NK-92 (cell line): ENCODE measurements around the gene HRH3.

Experiments used
- DNase-seq: peaks from one replicate; lab custom pipeline; 2025; ENCODE audit not compliant: unreplicated experiment; lab: John Stamatoyannopoulos, UW

HRH3 gene

GRCh38 chr20:62216636-62217566 lies 3.2 kb downstream of the HRH3 start:
- no peak for DNase-seq

DNA sequence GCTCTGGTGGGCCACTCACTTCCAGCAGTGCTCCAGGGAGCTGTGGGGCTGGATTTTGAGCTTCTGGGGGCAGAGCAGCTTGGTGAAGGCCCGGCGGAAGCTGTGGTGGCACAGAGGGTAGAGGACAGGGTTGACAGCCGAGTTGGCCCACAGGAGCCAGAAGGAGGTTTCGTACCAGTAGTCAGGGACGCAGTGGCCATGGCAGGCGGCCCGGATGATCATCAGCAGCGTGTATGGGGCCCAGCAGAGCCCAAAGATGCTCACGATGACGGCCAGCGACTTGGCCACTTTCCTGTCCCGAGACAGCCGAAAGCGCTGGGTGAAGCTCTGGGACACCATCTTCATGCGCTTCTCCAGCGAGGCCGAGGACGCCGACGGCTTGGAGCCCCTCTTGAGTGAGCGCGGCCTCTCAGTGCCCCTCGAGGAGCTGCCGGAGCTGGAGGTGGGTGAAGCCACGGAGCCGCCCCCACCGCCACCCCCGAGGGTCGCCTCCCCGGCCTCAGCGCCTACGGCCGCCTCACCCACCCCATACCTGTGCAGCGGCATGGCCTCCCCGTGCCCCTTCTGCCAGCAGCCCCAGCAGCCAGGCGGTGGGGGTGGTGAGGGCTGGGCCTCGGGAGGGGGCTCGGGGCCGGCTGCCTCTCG lies 4.0 kb downstream of the HRH3 start:
- DNase-seq: no peak

- DNase-seq: no peak
These were observed 4.8 kb downstream of the HRH3 start for GRCh38 chr20:62215020-62215990.

DNA sequence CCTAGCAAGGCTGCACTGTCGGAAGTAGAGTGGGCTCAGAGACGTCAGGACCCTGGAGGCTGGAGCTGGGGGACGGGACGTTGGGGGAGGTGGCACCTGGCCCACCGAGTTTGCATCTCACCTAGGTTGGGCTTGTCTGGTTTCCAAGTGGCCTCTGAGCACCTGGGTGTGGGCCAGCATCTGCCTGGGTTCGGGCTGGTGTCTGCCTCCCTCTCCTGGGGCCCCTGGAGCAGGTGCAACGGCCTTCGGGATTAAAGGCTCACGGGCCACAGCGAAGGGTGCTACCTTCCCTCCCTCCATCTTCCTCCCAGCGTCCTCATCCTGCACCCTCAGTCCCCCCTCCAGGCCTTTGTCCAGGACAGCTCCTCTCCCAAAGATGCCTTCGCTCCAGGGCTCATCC lies 6.0 kb downstream of the HRH3 start:
- no peak for DNase-seq

GRCh38 chr20:62212299-62212698 lies 7.8 kb downstream of the HRH3 start:
- no peak for DNase-seq

DNA sequence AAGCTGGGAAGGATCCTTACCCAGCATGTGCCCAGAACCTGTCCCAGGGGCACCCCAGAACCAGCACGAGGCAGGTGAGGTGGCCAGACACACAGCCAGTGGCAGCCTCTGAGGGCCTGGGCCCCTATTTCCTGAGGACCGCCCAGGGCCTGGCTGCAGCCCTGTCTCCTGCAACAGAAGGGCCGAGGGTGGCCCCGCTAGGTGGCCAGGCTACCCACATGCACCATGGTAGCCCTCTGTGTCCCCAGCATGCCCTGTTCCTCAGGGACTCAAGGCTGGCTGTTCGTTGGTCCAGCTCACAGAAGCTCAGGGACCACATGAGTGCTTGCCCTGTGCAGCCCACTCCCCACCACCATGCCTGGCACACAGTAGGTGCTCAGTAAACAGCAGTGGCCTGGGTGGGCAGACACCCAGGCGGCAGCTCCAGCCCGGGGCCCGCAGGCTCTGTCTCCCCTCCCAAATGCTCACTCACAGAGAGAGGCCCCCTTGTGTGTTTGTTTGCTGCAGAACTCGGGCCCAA lies 8.2 kb downstream of the HRH3 start:
- DNase-seq: no peak

- DNase-seq: no peak
These were observed 8.9 kb downstream of the HRH3 start for GRCh38 chr20:62211216-62211615.

- DNase-seq: no peak
These were observed 9.6 kb downstream of the HRH3 start for GRCh38 chr20:62210496-62210855.

GRCh38 chr20:62209850-62210495 lies 10.1 kb downstream of the HRH3 start:
- no peak for DNase-seq

DNA sequence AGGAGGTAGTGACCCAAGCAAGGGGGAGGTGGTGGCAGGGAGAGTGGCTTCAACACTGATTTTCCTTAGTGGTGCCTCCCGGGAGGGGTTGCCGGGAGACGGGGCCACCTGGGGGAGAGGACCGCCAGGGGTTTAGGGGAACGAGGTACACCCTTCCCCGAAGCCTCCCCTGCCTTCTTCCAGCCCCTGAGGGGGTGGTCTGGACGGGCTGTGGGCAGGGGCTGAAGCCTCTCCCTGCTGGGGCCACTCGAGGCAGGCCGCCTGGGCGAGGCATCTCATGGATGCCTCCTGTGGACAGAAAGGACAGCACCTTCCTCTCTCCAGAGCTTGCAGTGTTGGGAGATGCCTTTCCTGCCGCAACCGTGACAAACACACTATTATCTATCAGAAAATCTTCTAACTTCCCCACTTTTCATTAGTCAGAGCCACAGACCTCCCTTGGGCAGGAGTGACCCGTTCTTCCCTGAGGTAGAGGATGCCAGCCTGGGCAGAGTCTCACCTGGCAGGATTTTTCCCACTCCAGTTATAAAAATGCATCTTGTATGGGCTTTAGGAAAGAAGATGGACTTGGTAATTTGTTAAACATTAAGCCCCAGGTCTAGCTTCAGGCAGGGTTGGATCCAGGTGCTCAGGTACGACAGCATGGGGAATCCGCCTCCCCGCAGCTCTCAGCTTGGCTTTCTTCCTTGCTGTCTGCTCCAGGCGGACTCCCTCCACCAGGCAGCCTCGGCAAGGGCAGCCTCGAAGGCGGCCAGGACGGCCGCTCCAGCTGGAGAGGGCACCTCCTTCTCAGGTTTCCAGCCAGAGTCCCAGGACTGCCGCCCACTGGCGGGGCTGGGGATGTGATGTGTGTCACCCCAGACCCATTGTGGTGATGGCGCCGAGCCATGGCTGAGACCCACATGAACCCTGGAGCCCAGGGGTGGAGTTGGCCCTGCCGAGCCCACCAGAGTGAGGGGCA lies 11.0 kb downstream of the HRH3 start:
- no peak for DNase-seq

DNA sequence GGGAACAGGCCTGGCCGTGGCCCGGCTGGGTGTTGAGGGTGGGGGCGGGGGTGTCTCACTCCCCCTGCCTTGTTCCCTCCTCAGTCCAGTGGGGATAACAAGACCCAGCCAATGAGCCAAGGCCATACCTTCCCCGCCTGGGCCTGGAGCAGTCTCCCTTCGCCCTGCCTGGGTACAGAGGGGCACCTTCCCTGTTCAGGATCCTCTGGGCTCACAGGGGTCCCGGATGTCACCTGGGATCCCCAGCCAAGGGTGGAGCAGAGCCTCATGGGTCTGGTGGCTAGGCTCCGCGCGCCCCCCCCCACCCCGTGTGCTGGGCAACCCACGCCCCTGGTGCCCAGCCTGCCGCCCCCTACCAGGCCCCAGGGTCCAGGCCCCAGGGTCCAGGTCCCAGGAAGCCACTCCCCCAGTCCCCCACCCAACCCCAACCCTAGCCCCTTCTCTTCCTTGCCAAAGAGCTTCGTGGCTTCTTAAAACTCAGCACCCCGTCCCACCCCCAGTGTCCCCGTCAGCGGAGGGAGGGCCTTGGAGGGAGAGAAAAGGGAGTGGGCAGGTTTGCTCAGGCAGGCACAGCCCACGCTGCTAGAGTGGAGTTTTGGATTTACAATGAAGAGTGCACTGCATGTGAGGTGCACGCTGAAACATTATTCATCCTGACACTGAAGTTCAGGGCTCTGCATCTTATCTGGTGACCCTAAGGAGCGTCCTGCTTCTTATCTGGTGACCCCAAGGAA lies 11.8 kb downstream of the HRH3 start:
- DNase-seq: no peak

DNA sequence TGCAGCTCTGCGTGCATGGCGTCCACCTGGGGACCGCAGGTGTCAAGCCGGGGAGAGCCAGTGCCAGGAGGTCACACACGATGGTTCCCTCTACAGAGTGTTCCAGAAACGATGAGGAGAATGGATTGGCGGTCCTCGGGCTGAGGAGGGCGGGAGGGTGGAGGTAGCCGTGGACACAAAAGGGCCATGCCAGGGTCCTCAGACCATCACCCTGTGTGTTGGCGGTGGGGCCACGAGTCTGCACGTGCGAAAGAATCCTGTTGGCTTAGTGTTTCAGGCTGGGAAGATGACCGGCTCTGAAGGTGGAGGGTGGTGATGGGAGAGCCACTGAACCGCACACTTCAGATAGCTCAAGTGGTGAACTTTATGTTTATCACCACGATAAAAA lies 13.7 kb downstream of the HRH3 start:
- no peak for DNase-seq

DNA sequence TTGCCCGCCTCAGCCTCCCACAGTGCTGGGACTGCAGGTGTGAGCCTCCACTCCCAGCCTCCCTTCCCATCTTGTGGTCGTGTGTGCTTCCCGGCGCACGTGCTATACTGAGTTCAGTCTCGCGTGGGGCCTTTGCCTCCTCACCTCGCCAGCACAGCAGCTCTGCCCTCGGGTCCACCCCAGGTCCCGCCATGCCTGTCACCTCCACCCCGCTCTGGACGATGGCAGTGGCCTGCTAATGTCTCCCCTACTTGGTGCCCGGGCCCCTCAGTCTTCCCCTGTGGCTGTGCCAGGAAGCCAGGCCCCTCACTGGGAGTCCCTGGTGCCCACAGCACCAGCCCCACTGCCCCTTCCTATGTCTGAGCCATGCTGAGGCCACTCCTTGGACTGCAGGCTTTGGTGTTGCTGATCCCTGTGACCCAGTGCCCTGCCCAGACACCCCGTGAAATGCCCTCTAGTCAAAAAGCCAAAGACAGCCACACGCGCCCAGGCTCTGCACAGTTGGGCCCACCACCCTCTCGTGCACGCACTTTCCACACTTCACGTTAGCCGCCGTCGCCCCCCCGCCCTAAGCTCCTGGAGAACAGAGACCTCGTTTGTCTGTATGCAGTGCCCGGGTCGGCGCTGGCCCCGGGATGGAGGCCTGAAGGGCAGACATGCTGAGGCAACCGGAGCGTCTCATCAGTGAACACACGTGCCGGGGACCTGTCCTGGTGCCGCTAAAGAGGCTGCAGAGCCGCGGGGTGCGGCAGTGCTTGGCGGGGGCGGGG lies 14.3 kb downstream of the HRH3 start:
- DNase-seq: no peak

DNA sequence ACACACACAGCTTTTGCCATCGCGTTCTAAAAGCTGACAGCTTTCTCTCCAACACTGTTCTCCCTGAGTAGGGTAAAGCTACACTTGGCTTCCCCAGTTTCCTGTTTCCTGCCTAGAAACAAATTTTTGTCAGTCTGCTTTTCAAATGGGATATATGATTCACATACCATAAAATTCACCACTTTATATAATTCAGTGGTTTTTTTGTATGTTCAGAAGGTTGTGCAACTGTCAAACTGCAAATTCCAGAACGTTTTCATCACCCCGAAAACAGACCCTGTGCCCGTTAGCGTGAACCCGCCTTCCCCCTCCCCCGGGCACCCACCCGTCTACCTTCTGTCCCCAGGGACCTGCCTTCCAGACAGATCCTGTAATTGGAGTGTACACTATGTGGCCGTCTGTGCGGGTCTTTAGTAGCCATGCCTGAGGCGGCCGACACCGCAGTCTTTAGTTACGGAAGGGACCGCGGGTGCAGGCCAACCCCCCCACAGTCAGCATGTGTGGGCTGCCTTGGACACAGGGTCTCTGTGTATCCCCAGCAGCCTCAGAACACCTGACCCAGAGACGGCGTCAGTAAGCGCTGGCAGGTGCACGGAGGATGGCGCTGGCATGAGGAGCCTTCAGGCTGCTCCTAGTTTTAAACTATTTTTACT lies 16.6 kb downstream of the HRH3 start:
- no peak for DNase-seq

DNA sequence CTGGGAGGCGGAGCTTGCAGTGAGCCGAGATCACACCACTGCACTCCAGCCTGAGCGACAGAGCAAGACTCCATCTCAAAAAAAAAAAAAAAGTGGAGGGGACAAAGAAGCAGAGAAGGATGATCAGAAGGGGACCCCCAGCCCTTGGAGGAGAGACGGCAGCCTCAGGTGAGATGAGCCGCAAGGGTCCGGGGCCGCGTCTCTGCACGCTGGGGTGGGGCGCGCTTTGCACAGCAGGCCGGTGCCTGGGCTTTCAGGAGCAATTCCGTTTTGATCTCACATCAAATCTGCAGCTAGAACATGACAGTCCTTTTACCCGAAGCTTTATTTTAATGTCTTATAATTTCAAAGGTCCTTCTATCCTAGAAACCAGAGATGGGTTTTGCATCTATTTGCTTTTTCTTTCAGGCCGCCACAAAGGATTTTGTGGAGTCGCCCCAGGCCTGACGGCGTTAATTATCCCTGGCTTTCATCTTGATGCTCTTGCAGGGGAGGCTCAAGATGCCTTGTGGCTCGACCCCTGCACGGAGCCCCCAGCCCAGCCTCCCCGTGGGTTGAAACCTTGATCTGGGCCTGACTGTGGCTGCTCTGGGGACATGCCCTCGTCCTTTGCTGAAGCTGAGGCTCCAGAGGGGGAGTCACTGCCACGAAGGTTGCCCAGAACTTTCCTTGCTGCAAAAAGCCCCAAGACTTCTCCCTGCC lies 17.3 kb downstream of the HRH3 start:
- DNase-seq: no peak

- no peak for DNase-seq
These were observed 18.0 kb downstream of the HRH3 start for GRCh38 chr20:62202083-62202395.
